GM12878 (cell line): ENCODE data around the gene IL31. TPM values are rescaled to one million over a fixed set of nuclear protein-coding genes. Genes with fewer than 3 reads are reported as not detected.

Experiments used
- ATAC-seq: fragments of 200-7000 bp; cut with Tn5 transposase; 3 replicates; pipeline ENCODE4 v1.9.1; 2020; ENCODE audit warnings: mild to moderate bottlenecking, moderate library complexity
- BruUV-seq: library from RNA; stranded (reverse); fragments of 400-500 nt; replicated peaks from 2 replicates; lab custom pipeline; 2021; lab: Mats Ljungman, UMichigan
- CTCF ChIA-PET: fragments of 300-600 bp; sonication (Branson Sonifier 250); formaldehyde crosslinking; extraction: SDS; loops from one replicate; lab custom pipeline; 2021; ENCODE audit warnings: inconsistent platforms; lab: Yijun Ruan, JAX
- POLR2A ChIA-PET: fragments of 350-600 bp; formaldehyde crosslinking; extraction: SDS; loops from one replicate; lab custom pipeline; 2021; ENCODE audit warnings: inconsistent platforms; lab: Charles Lee
- RAD21 ChIA-PET: fragments of 300-600 bp; sonication (Branson Sonifier 250); formaldehyde crosslinking; loops from one replicate; lab custom pipeline; 2023; ENCODE audit warnings: antibody characterized with exemption; ENCODE audit not compliant: unreplicated experiment; lab: Charles Lee
- SMC1A ChIA-PET: fragments of 300-600 bp; sonication (Branson Sonifier 250); formaldehyde crosslinking; loops from one replicate; lab custom pipeline; 2023; ENCODE audit not compliant: unreplicated experiment, uncharacterized antibody; lab: Charles Lee
- DNase-seq: peaks from one replicate; pipeline ENCODE4 v3.0.0-alpha.2; 2011; ENCODE audit warnings: low read depth, low spot score
- FAIRE-seq: peaks from 3 replicates; lab custom pipeline; 2011; peaks lifted over from hg19 to GRCh38; lab: Jason Lieb, UNC
- H2AFZ ChIP-seq: 2 replicates; pipeline ENCODE4 v1.6.0; 2011; ENCODE audit warnings: low read depth, low read length, control low read depth; ENCODE audit not compliant: control insufficient read depth
- H3K27ac ChIP-seq: 2 replicates; pipeline ENCODE4 v1.5.1; 2011; ENCODE audit warnings: control low read depth; ENCODE audit not compliant: control insufficient read depth, insufficient read depth
- H3K27me3 ChIP-seq, 2 experiments: replicated peaks in 1 of 2; 2 replicates each; pipeline versions ENCODE4 v1.6.0 to v1.6.1; 2011; ENCODE audit warnings: low read length in 1 of 2; ENCODE audit not compliant: control insufficient read depth in 2 of 2, insufficient read depth in 2 of 2
- H3K36me3 ChIP-seq, 2 experiments: 2 replicates each; pipeline ENCODE4 v1.5.1; 2011; ENCODE audit warnings: low read length in 1 of 2; ENCODE audit not compliant: control insufficient read depth in 2 of 2, insufficient read depth in 2 of 2
- H3K4me1 ChIP-seq: 2 replicates; pipeline ENCODE4 v1.6.1; 2011; ENCODE audit warnings: mild to moderate bottlenecking, low read length, moderate library complexity, mixed read lengths; ENCODE audit not compliant: control insufficient read depth, insufficient read depth
- H3K4me2 ChIP-seq: 2 replicates; pipeline ENCODE4 v1.6.0; 2011; ENCODE audit warnings: control low read depth; ENCODE audit not compliant: control insufficient read depth, insufficient read depth
- H3K4me3 ChIP-seq: fragments of 200-600 bp; sonication (generic); 2 replicates; pipeline ENCODE4 v1.5.1; 2016
- H3K79me2 ChIP-seq: 2 replicates; pipeline ENCODE4 v1.6.0; 2011; ENCODE audit warnings: low read length; ENCODE audit not compliant: control insufficient read depth, insufficient read depth
- H3K9ac ChIP-seq: 2 replicates; pipeline ENCODE4 v1.8.0; 2011; ENCODE audit warnings: low read length, control low read depth, mixed read lengths; ENCODE audit not compliant: control insufficient read depth, insufficient read depth
- H3K9me3 ChIP-seq: replicated peaks from 3 replicates; pipeline ENCODE4 v1.5.1; 2011; ENCODE audit warnings: mild to moderate bottlenecking, low read length; ENCODE audit not compliant: control insufficient read depth, insufficient read depth
- H4K20me1 ChIP-seq: 2 replicates; pipeline ENCODE4 v1.6.0; 2011; ENCODE audit not compliant: control insufficient read depth, insufficient read depth
- IKZF1 ChIP-seq: fragments of 450-650 bp; conservative IDR thresholded peaks from 2 replicates; pipeline ENCODE4 v1.6.1; 2017; ENCODE audit warnings: antibody characterized with exemption, mild to moderate bottlenecking
- IRF4 ChIP-seq: IDR thresholded peaks from 2 replicates; pipeline ENCODE4 v1.6.1; 2011; ENCODE audit warnings: low read depth, low read length
- IRF5 ChIP-seq: fragments of 450-650 bp; IDR thresholded peaks from 2 replicates; pipeline ENCODE4 v1.6.1; 2017; ENCODE audit warnings: borderline replicate concordance
- KAT2A ChIP-seq: conservative IDR thresholded peaks from 2 replicates; pipeline ENCODE4 v1.6.1; 2011; ENCODE audit warnings: low read depth, low read length; ENCODE audit not compliant: control insufficient read depth
- MEF2B ChIP-seq: fragments of 450-650 bp; IDR thresholded peaks from 2 replicates; pipeline ENCODE4 v1.6.1; 2018; ENCODE audit warnings: mild to moderate bottlenecking, moderate library complexity; ENCODE audit not compliant: partially characterized antibody, poor library complexity, severe bottlenecking
- MLLT1 ChIP-seq: fragments of 450-650 bp; IDR thresholded peaks from 2 replicates; pipeline ENCODE4 v1.6.1; 2016; ENCODE audit warnings: mild to moderate bottlenecking
- MTA3 ChIP-seq: IDR thresholded peaks from 2 replicates; pipeline ENCODE4 v1.6.1; 2012; ENCODE audit warnings: low read length, inconsistent platforms, borderline replicate concordance
- NFXL1 ChIP-seq: fragments of 450-650 bp; IDR thresholded peaks from 2 replicates; pipeline ENCODE4 v1.6.1; 2017; ENCODE audit warnings: antibody characterized with exemption, mild to moderate bottlenecking, borderline replicate concordance
- NFYA ChIP-seq: IDR thresholded peaks from 2 replicates; pipeline ENCODE4 v1.6.1; 2011; ENCODE audit warnings: low read depth, mild to moderate bottlenecking, low read length, improper control_type of control experiment, borderline replicate concordance
- NKRF ChIP-seq: fragments of 450-650 bp; conservative IDR thresholded peaks from 2 replicates; pipeline ENCODE4 v1.6.1; 2017; ENCODE audit warnings: mild to moderate bottlenecking, moderate library complexity
- NR2F1 ChIP-seq: fragments of 450-650 bp; conservative IDR thresholded peaks from 2 replicates; pipeline ENCODE4 v1.6.1; 2017; ENCODE audit warnings: mild to moderate bottlenecking
- PAX8 ChIP-seq: fragments of 450-650 bp; IDR thresholded peaks from 2 replicates; pipeline ENCODE4 v1.6.1; 2017; ENCODE audit warnings: mild to moderate bottlenecking, moderate library complexity
- RBBP5 ChIP-seq: fragments of 200-600 bp; sonication (generic); conservative IDR thresholded peaks from 2 replicates; pipeline ENCODE4 v1.6.1; 2016
- RELA ChIP-seq: fragments of 450-650 bp; IDR thresholded peaks from 2 replicates; pipeline ENCODE4 v1.8.0; 2014; ENCODE audit warnings: borderline replicate concordance; ENCODE audit not compliant: partially characterized antibody
- SMARCA5 ChIP-seq: fragments of 450-650 bp; IDR thresholded peaks from 2 replicates; pipeline ENCODE4 v1.6.1; 2017; ENCODE audit warnings: mild to moderate bottlenecking
- SPI1 ChIP-seq: IDR thresholded peaks from 2 replicates; pipeline ENCODE4 v1.6.1; 2011; ENCODE audit warnings: low read depth, mild to moderate bottlenecking, low read length, moderate library complexity, borderline replicate concordance; ENCODE audit not compliant: insufficient read depth
- TCF12 ChIP-seq: IDR thresholded peaks from 2 replicates; pipeline ENCODE4 v1.6.1; 2011; ENCODE audit warnings: low read depth, mild to moderate bottlenecking, low read length
- TCF3 ChIP-seq: IDR thresholded peaks from 2 replicates; pipeline ENCODE4 v1.6.1; 2012; ENCODE audit warnings: low read depth, mild to moderate bottlenecking, low read length, borderline replicate concordance; ENCODE audit not compliant: insufficient read depth
- ZZZ3 ChIP-seq: IDR thresholded peaks from 2 replicates; pipeline ENCODE4 v1.6.1; 2011; ENCODE audit warnings: low read depth; ENCODE audit not compliant: control insufficient read depth, insufficient read length
- WGBS: methylation state at CpG from one replicate; pipeline ENCODE4 v1.1.6; 2016; ENCODE audit warnings: low lambda C conversion rate; ENCODE audit not compliant: insufficient replicate concordance, insufficient coverage; ENCODE audit errors: missing lambda C conversion rate; 5-methylcytosine and 5-hydroxymethylcytosine counted together
- in situ Hi-C: fragments of 300-500 bp; cut with MboI; formaldehyde crosslinking; loops from 9 replicates; pipeline ENCODE4 v1.14.3; 2018; ENCODE audit warnings: mixed read lengths
- intact Hi-C: fragments of 100-400 bp; cut with micrococcal nuclease; formaldehyde crosslinking; loops from one replicate; pipeline ENCODE4 v1.14.2; 2022; ENCODE audit not compliant: unreplicated experiment
- polyA plus RNA-seq, 11 experiments: library from polyadenylated mRNA; depleted of rRNA in 4 of 11; unstranded in 6 of 11; stranded (reverse) in 5 of 11; fragments of >200 nt; fragmentation: Nextera tagmentation in 4 of 11; fragmentation: Illumina TruSeq in 1 of 11; extraction: Ambion mirVana in 4 of 11; extraction: Trizol in 1 of 11; gene quantifications; 1 replicate in 1 of 11; 2 replicates in 10 of 11; pipeline versions ENCODE4 v1.2.1 to v1.2.3, GENCODE V29; 2011 to 2016; ENCODE audit warnings: inconsistent platforms in 2 of 11, missing spikeins in 2 of 11, low read depth in 1 of 11
- total RNA-seq, 4 experiments: library from RNA; depleted of rRNA in 3 of 4; stranded (reverse); fragments of >200 nt in 3 of 4; fragmentation: Illumina TruSeq in 1 of 4; extraction: Trizol in 1 of 4; gene quantifications; 2 replicates each; pipeline versions ENCODE4 v1.2.1 to v1.2.3, GENCODE V29; 2013 to 2021

Gene IL31
- total and polyA plus RNA-seq, 10 of the 15 experiments (the other 5 are each of a cell fraction or from before 2014, with no cell fraction given), result not detected

GRCh38 chr12:122133192-122133950 lies 40.6 kb downstream of the IL31 start (continued):
- TF ChIP-seq IRF4 (no peak), TCF12 (no peak), RELA (no peak), NKRF (no peak), MTA3 (no peak), MEF2B (no peak), SPI1 (no peak)

GRCh38 chr12:122130150-122130549 lies 43.9 kb downstream of the IL31 start:
- 75% methylated on average over 17 of the region's 17 CpGs for WGBS
- Histone ChIP-seq H3K27ac (no peak overlapping the region), H3K4me3 (no peak overlapping the region), H4K20me1 (no peaks in the 10 kb centered on the region), H3K36me3 (peaks cover 0 to 12% of the 10 kb centered on the region in 2 experiments; a peak in 3 of 4 replicates), H3K4me2 (no peak overlapping the region), H3K79me2 (no peaks in the 10 kb centered on the region), H3K4me1 (no peaks in the 10 kb centered on the region), H2AFZ (no peak overlapping the region), H3K9me3 (no peaks in the 10 kb centered on the region), H3K9ac (no peak overlapping the region), H3K27me3 (no peaks in the 10 kb centered on the region)
- POLR2A ChIA-PET, result no interaction called here
- SMC1A ChIA-PET, result interaction anchor here (1.1 to 1.6 kb wide), 3 partner anchors 60 to 137 kb away, joined by 3 to 6 read pairs (median 5); no protein-coding TSS in a partner anchor
- ATAC-seq (no peak), FAIRE-seq (no peak), DNase-seq (no peak)
- BruUV-seq, result no TSS peak
- RAD21 ChIA-PET, result interaction anchor here (0.7 to 1.4 kb wide), 2 partner anchors 113 to 137 kb away, joined by 3 to 4 read pairs; no protein-coding TSS in a partner anchor
- CTCF ChIA-PET, result interaction anchor here (1.0 to 4.7 kb wide), 3 partner anchors 60 to 76 kb away, joined by 3 to 29 read pairs (median 6); no protein-coding TSS in a partner anchor
- in situ Hi-C loops, result no loop called here
- intact Hi-C loops, result no loop called here
- TF ChIP-seq NFXL1 (no peak), ZZZ3 (no peak), RBBP5 (no peak), MLLT1 (no peak), KAT2A (no peak), IRF5 (no peak), SMARCA5 (no peak), TCF3 (no peak), NFYA (no peak), PAX8 (no peak), NR2F1 (no peak), IKZF1 (no peak)
